GM18511 (cell line): ENCODE data around the gene NPHP3.

Experiments used
- ATAC-seq: cut with Tn5 transposase; IDR thresholded peaks from one replicate; pipeline ENCODE4 v1.9.1; 2021; ENCODE audit warnings: mild to moderate bottlenecking, moderate library complexity; ENCODE audit not compliant: unreplicated experiment

Gene NPHP3

GRCh38 chr3:132694991-132695390, 27.2 kb downstream of the NPHP3 start:
- no peak for ATAC-seq

DNA sequence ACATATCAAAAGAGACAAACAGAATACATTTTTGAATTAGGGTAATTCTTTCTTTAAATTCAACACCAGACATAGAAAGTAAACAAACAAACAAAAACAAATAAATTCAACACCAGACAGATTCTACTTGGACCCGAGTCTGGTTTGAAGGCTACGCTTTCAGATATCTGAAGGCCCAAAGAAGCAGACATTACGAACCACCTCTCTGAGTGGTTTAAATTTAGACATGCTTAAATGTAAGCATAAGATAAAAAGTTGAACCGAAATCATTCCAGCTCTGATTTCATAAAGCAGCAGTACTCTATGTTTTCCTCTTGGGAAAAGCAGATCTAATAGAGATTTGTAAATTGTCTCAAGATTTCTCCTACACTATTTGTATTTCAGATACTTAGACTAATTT, 32.2 kb downstream of the NPHP3 start:
- ATAC-seq = no peak

GRCh38 chr3:132682201-132682600, 40.0 kb downstream of the NPHP3 start:
- ATAC-seq = no peak

DNA sequence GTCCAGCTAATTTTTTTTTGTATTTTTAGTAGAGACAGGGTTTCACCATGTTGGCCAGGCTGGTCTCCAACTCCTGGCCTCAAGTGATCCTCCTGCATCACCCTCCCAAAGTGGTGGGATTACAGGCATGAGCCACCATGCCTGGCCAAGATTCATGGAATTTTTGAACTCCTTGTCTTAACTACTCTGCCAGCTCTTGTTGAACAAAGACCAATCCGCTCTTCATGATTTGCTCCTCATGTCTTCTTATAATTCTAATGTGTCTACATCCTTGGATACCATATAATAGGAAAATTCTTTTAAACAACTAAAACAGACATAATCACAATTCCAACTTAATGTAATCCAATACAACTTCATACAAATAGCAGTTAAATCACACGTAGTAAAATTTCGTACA, 40.8 kb downstream of the NPHP3 start:
- ATAC-seq = no peak

- ATAC-seq = no peak
Observed at GRCh38 chr3:132679911-132680310, 42.3 kb downstream of the NPHP3 start.

DNA sequence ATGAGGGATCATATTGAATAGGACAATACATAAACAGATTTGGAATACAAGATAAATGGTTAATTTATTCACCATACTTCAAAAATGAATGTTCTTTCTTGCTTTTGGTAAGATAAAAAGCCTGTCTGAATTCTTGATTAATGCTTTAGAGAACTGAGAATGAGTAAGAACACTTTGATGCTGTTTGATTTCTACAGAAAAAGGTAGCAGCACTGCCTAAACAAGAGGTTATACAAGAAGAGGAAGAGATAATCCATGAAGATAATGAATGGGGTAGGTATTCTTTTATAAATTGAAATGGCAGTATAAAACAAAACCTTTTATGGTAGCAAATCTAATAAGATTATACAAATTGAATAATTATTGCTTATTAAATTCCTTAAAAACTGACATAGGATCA, 46.8 kb downstream of the NPHP3 start:
- ATAC-seq = no peak

- no peak for ATAC-seq
Observed at GRCh38 chr3:132669256-132669777, 52.9 kb downstream of the NPHP3 start.

DNA sequence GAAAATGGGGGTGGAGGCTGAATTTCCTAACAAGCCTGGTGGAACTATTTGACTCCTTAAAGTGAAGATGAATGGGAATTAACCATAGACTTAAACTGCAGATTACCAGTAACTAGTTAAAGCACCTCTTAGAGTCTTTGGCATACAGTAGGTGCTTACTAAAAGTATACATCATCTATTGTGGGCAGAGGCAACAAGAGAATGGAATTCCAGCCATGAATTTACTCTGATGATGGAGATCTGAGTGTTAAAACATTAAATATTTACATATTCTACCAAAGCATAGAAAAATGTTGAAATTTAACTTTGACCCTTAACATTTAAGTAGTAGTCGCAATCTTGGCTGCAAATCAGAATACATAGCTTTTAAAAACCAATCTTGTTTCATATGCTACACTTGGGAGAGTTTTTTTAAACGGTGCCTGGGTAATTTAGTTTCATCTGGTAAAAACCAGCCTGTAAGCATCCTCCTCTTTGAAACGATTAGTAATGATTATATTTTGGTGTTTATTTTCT, 56.9 kb downstream of the NPHP3 start:
- ATAC-seq = no peak

DNA sequence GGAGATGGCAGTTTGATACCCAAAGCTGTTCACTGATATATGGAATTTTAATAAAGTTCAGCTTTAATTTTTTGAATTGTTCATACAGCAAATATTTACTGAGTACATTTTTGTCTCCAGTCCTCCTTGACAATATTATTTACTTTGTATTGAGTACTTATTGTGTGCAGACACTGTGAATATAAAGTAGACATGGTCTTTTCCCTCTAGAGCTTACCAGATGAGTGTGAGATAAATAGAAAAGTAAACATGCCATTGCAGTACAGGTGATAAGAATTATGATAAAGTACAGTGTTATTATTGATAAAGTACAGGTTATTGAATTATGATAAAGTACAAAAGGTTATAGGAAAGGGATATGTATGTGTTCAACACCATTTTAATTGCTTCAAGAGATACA, 60.0 kb downstream of the NPHP3 start:
- ATAC-seq = no peak

DNA sequence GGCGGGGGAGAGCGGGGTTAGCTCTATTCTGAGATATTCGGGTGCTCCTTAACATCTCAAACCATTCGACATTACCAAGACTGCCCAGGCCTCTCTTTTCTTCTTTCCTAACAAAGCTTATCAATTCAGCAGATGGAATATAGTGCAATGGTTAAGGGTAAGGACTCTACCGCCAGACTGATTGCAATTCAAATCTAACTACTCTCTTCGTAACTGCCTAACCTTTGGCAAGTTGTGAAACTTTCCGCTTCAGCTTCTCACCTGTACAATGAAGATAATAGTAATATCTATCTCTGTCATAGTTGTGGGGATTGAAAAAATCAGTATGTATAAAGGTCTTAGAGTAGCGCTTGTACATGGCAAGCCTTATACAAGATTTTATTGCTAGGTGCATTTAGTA, 61.1 kb downstream of the NPHP3 start:
- no peak for ATAC-seq

GRCh38 chr3:132660811-132661070, 61.5 kb downstream of the NPHP3 start:
- ATAC-seq = peak; percentile 10

GRCh38 chr3:132660052-132660810, 62.0 kb downstream of the NPHP3 start, which contains the start of gene UBA5:
UBA5 (plus strand) TSS chr3:132660329; CDS start chr3:132660538, 209 bp downstream.
- peak; percentile 78 for ATAC-seq

- ATAC-seq = peak; percentile 63
Observed at GRCh38 chr3:132659365-132660051, 62.7 kb downstream of the NPHP3 start, which contains the start of gene ACAD11. ACAD11 (minus strand) TSS chr3:132659809; CDS start chr3:132659751, 58 bp downstream.

DNA sequence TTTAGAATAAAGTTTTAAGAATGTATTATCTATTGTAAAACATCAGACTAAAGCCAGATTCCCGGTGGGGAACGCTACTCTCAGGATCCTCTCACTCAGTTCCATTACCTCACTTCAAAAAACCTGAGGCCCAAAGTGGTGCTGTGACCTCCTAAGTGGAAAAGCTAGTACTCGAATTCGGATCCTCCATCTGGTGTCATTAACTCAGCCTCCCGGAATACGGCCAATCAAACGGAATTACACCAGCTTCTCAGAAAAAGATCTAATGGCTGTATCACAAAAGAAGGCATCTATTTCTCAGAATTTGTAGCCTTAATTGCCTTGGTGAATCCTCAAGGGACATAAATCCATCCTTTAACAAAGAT, 63.2 kb downstream of the NPHP3 start:
- peak; percentile 2 for ATAC-seq

DNA sequence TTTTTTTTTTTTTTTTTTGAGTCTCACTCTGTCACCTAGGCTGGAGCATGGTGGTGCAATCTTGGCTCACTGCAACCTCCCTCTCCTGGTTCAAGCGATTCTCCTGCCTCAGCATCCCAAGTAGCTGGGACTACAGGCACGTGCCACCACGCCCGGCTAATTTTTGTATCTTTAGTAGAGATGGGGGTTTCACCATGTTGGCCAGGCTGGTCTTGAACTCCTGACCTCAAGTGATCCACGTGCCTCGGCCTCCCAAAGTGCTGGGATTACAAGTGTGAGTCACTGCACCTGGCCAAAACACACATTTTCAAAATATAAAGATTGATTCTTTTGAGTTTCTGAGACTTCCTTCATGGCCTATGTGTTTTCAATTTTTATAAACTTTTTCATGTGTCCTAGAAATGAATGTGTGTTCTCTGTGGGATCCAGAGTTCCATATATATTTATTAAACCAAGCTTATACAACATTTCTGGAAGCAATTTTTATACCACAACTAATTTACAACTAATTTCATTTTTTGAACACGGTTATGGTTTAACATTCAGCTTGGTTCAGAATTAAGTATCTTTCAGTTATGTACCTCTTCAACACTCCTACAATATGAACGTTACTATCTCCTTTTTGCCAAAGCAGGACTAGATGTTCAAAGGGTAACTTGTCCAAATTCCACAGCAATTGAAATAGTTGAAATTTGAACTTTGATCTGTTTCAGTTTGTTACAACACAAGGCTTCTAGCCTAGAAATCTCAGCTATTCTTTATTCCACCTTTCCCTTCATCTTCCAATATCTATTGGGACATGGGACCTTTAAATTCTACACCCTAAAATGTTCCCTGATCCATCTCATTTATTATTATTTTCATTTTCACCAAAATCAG, 64.1 kb downstream of the NPHP3 start:
- no peak for ATAC-seq

- ATAC-seq = no peak
Observed at GRCh38 chr3:132655471-132655870, 66.7 kb downstream of the NPHP3 start.

GRCh38 chr3:132654721-132655120, 67.5 kb downstream of the NPHP3 start:
- ATAC-seq = no peak

GRCh38 chr3:132654190-132654589, 68.0 kb downstream of the NPHP3 start:
- no peak for ATAC-seq

- ATAC-seq = no peak
Observed at GRCh38 chr3:132652640-132653270, 69.5 kb downstream of the NPHP3 start.

DNA sequence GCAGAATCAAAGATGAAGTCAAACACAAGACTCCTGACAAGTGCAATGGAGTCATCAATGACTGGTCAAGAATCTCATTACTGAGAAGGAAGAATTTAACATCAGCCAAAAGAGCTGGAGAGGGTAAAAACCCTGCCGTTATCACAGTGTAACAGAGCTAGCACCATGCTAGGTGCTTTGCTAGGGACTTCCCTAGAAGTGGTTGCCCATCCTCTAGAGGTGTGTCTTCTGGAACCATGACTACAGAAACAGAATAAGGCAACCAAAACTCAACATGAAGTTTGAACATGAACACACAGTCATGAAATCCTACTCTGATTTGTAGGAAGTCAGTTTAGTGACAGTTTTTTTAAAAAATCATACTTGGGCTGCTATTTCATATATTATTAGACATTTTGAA, 72.1 kb downstream of the NPHP3 start:
- ATAC-seq = no peak

- ATAC-seq = no peak
Observed at GRCh38 chr3:132645058-132645457, 77.2 kb downstream of the NPHP3 start.
